Nephron (organoid): Measurements from ENCODE around the gene RNF144A.

Experiments used
- H3K27ac Mint-ChIP-seq, 3 experiments: 2 replicates each; pipeline ENCODE4 v1.8.0; 2020; ENCODE audit warnings: mixed read lengths in 3 of 3, mild to moderate bottlenecking in 2 of 3, moderate library complexity in 1 of 3
- H3K27me3 Mint-ChIP-seq: 2 replicates; pipeline ENCODE4 v1.8.0; 2021; ENCODE audit warnings: low read depth, mild to moderate bottlenecking, moderate library complexity, mixed read lengths
- H3K36me3 Mint-ChIP-seq: 2 replicates; pipeline ENCODE4 v1.8.0; 2020; ENCODE audit warnings: low read depth, mixed read lengths
- H3K4me1 Mint-ChIP-seq: 2 replicates; pipeline ENCODE4 v1.8.0; 2020; ENCODE audit warnings: mixed read lengths
- H3K4me3 Mint-ChIP-seq, 3 experiments: 2 replicates each; pipeline ENCODE4 v1.8.0; 2020; ENCODE audit warnings: mild to moderate bottlenecking in 3 of 3, mixed read lengths in 3 of 3, moderate library complexity in 2 of 3
- H3K9me3 Mint-ChIP-seq: 2 replicates; pipeline ENCODE4 v1.8.0; 2020; ENCODE audit warnings: mixed read lengths
- CTCF ChIP-seq, 3 experiments: fragments of 200-600 bp; sonication (generic); IDR thresholded peaks; one replicate each; pipeline ENCODE4 v1.5.0; 2021; ENCODE audit warnings: antibody characterized with exemption in 3 of 3; ENCODE audit not compliant: unreplicated experiment in 3 of 3

Gene RNF144A

GRCh38 chr2:6917761-6918421, 679 bp downstream of the RNF144A start:
- no peaks in the 10 kb centered on the region for H3K9me3 Mint-ChIP-seq

DNA sequence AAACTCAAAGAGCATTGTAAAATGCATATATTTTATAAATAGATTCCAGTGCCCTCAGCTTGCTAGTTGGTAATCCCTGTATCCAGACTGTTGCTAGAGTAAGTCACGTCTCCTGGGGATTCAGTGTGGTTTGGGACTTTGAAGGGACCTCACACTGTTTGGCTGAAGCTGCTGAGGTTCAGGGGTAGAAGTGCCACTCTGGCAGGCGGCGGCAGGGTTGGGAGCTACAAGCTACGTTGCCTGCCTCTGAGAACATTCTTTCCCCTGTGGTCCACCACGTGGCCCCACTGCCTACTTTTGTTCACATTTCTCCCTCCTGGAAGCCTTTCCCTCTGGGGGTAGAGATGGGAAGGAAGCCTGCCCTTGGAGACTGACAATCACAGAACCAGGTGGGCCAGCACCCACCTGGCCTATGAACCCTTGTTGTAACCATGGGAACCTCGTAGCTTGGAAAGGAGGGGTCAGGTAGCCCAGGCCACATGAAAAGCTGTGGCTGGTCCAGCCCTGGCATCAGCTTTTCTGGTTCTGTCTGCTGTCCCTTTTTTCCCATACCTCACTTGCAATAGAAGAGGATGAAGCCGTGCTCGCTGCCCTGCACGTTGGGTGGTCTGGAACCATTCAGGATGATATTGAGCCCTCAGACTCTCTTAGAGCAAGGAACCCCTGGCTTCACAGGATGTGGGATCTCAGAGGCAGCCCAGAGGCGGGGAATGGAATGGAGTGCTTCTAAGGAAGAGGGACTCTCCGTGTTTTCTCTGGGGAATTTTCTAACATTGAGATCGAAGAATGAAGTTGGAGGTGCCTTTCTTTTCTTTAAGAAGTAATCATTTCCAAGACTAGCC, 2.9 kb downstream of the RNF144A start:
- Mint-ChIP-seq H3K36me3 (peaks cover 4% of the 10 kb centered on the region), H3K4me1 (peaks cover 57% of the 10 kb centered on the region), H3K27ac (peak overlapping the region; percentile 64 to 85 (median 74)), H3K4me3 (peak overlapping the region; percentile 66 to 85 (median 84)), H3K27me3 (peaks cover under 1% of the 10 kb centered on the region), H3K9me3 (no peaks in the 10 kb centered on the region)
- TF ChIP-seq CTCF (IDR thresholded peaks at IDR 0.05; ENCODE audit: unreplicated experiment in 3 of 3): no peak

More at GRCh38 chr2:6917761-6918421, 679 bp downstream of the RNF144A start:
- TF ChIP-seq CTCF (IDR thresholded peaks at IDR 0.05; ENCODE audit: unreplicated experiment in 3 of 3): no peak
- H3K36me3 Mint-ChIP-seq: peaks cover 8% of the 10 kb centered on the region
- no peak overlapping the region for H3K27ac Mint-ChIP-seq
- peaks cover 40% of the 10 kb centered on the region for H3K4me1 Mint-ChIP-seq
- peaks cover 4% of the 10 kb centered on the region for H3K27me3 Mint-ChIP-seq
- H3K4me3 Mint-ChIP-seq: peak overlapping the region; percentile 84 to 85 (median 84)

DNA sequence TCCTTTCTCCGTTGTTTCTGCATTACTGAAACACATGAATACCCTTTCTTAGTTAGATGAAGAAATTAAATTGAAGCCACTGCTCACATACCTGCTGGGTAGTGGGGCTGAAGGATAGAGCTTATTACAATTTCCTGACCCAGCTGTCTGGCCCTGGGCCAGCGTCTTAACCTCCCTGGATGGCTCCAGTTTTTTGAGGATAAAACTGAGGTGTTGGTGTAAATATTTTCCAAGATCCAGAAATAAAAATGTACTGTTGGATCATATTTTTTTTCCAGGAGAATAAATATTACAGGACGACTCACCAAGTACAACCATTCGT, 3.5 kb downstream of the RNF144A start:
- peaks cover 4% of the 10 kb centered on the region for H3K36me3 Mint-ChIP-seq
- peaks cover 63% of the 10 kb centered on the region for H3K4me1 Mint-ChIP-seq
- no peaks in the 10 kb centered on the region for H3K27me3 Mint-ChIP-seq
- H3K9me3 Mint-ChIP-seq: no peaks in the 10 kb centered on the region
- peak overlapping the region; percentile 74 to 85 (median 81) for H3K27ac Mint-ChIP-seq
- TF ChIP-seq CTCF (IDR thresholded peaks at IDR 0.05; ENCODE audit: unreplicated experiment in 3 of 3): no peak
- H3K4me3 Mint-ChIP-seq: peak overlapping the region; percentile 66 to 85 (median 84)

DNA sequence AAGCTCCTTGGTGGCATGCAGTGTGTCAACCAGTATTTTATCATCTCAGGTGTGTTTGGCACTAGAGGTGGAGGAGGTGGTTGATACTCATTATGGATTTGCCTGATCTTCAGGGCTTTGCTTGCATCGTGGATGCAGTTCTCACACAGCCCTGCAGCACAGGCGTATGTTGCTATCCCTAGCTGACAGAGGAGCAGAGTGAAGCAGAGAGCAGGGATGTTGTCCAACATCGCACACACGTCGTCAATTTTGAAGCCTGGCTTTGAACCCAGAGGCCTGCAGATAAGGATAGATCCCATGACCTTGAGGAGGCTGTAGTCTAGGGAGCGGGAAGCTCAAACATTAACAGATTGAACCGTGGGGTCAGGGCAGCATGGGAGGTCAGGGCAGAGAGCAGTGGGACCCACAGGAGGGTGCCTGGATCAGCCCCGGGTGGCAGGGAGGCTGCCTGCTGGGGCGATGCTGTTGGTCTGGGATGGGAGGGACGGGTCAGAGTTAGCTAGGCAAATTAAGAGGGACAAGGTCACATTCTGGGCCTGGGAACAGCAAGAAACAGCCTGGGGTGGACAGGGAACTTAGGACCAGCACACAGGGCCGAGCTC, 4.2 kb downstream of the RNF144A start:
- Mint-ChIP-seq H3K27me3 (no peaks in the 10 kb centered on the region), H3K4me1 (peaks cover 70% of the 10 kb centered on the region), H3K4me3 (peak overlapping the region; percentile 9 to 60 (median 60)), H3K9me3 (no peaks in the 10 kb centered on the region), H3K27ac (peak overlapping the region; percentile 74 to 82 (median 81)), H3K36me3 (peaks cover 4% of the 10 kb centered on the region)
- TF ChIP-seq CTCF (IDR thresholded peaks at IDR 0.05; ENCODE audit: unreplicated experiment in 3 of 3): no peak

DNA sequence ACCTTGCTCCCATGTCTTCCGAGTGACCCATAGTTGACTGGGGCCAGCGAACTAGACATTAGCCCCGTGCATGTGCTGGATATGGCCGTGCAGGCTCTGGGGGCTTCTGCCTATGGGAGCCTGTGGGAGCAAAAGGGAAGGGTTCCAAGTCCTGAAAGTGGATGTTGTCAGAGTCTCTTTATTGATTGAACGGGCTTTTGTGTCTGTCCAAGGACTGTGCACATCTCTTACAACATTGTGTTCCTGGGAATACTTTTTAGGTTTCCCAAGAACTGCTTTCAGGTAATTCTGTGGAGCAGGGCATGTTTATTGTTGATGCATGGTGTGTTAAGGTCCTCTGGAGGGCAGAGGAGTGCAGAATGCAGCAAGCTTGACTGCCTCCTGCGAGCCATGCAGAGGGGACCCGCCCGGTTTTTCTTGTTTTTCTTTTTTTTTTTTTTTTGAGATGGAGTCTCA, 5.0 kb downstream of the RNF144A start:
- H3K27me3 Mint-ChIP-seq: no peaks in the 10 kb centered on the region
- peaks cover 78% of the 10 kb centered on the region for H3K4me1 Mint-ChIP-seq
- peak overlapping the region; percentile 53 to 82 (median 74) for H3K27ac Mint-ChIP-seq
- H3K36me3 Mint-ChIP-seq: peaks cover 4% of the 10 kb centered on the region
- H3K4me3 Mint-ChIP-seq: peak overlapping the region; percentile 45 to 60 (median 50)
- TF ChIP-seq CTCF (IDR thresholded peaks at IDR 0.05; ENCODE audit: unreplicated experiment in 3 of 3): peak in 1 of 3 experiments; percentile 28
- no peaks in the 10 kb centered on the region for H3K9me3 Mint-ChIP-seq
